Kidney epithelial cell (primary cell): ENCODE data around the gene TMEM208. TPM values are rescaled to one million over a fixed set of nuclear protein-coding genes. Genes with fewer than 3 reads are reported as not detected.

Source experiments
- DNase-seq: peaks from one replicate; pipeline ENCODE4 v3.0.0-alpha.2; 2010; ENCODE audit warnings: low read depth
- H3K27me3 ChIP-seq: 2 replicates; pipeline ENCODE4 v1.6.0; 2011; ENCODE audit warnings: low read length; ENCODE audit not compliant: control insufficient read depth, insufficient read depth
- H3K36me3 ChIP-seq: 2 replicates; pipeline ENCODE4 v1.5.1; 2011; ENCODE audit warnings: low read length; ENCODE audit not compliant: control insufficient read depth, insufficient read depth
- H3K4me3 ChIP-seq: 2 replicates; pipeline ENCODE4 v1.5.1; 2011; ENCODE audit warnings: low read depth, mild to moderate bottlenecking, control low read depth, low read length
- total RNA-seq: library from RNA; depleted of rRNA; stranded (reverse); fragments of >200 nt; gene quantifications from 2 replicates; pipeline ENCODE4 v1.2.3, GENCODE V29; 2015
- TF ChIP-seq, protein P1 (sequence below): IDR thresholded peaks from 2 replicates; pipeline ENCODE4 v1.5.1; 2011; ENCODE audit warnings: mild to moderate bottlenecking, moderate library complexity, low read length, control low read depth, inconsistent platforms; ENCODE audit not compliant: insufficient read depth, poor library complexity, severe bottlenecking

Gene TMEM208
- total RNA-seq, 1 donor from 2014 or later, result 59.3 TPM

DNA sequence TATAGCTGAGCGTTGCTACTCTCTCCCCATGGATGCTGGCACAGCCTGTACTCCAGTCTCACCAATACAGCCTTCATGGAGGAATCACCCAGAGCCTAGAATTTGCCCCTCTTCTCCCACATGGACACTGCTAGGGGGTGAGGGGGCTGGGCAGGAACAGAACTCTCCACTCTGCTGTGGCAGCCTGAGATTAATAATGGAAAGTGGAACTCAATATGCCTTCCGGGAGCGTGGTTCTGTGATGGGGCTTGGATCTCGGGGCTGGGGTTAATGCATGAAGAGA is 23.1 kb downstream of the TMEM208 start:
- TF ChIP-seq, protein P1, sequence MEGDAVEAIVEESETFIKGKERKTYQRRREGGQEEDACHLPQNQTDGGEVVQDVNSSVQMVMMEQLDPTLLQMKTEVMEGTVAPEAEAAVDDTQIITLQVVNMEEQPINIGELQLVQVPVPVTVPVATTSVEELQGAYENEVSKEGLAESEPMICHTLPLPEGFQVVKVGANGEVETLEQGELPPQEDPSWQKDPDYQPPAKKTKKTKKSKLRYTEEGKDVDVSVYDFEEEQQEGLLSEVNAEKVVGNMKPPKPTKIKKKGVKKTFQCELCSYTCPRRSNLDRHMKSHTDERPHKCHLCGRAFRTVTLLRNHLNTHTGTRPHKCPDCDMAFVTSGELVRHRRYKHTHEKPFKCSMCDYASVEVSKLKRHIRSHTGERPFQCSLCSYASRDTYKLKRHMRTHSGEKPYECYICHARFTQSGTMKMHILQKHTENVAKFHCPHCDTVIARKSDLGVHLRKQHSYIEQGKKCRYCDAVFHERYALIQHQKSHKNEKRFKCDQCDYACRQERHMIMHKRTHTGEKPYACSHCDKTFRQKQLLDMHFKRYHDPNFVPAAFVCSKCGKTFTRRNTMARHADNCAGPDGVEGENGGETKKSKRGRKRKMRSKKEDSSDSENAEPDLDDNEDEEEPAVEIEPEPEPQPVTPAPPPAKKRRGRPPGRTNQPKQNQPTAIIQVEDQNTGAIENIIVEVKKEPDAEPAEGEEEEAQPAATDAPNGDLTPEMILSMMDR, result no peak
- no peak overlapping the region for H3K4me3 ChIP-seq
- no peak for DNase-seq
- no peaks in the 10 kb centered on the region for H3K36me3 ChIP-seq
- peaks cover 14% of the 10 kb centered on the region for H3K27me3 ChIP-seq

DNA sequence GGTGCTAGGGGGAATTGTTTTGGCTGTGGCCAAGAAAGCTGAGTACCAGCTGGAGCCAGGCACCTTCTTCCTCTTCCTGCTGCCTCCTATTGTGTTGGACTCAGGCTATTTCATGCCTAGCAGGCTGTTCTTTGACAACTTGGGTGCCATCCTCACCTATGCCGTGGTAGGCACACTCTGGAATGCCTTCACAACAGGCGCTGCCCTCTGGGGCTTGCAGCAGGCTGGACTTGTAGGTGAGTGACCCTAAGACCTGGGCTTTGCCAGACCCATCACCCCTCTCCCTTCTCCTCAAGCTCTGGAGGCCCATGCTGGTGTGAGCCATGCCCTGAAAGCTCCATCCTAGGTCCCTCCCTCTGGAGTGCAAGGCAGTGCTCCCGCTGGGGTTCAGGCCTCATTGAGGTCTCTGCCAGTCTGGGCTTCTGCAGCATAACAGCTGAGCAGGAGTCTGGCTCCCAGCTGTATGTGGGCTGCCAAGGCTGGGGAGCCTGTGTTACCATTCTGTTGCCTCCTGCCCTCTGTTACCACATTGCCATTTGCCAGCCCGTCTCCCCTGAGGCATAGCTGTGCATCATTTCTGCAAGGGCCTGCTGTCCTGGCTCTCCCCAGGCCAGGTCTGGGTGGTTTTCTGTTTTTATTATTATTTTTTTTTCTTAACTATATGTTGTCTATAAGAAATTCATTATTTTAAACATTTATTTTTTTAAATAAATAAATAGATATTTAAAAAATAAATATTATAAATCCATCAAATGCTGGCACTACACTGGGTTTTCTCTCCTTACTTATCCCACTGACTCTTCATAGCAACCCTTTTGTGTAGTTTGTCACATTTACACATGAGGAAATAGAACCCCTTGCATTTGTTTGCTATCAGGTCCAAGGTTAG is 25.9 kb downstream of the TMEM208 start:
- H3K4me3 ChIP-seq, result no peak overlapping the region
- TF ChIP-seq, protein P1, result no peak
- peaks cover 14% of the 10 kb centered on the region for H3K27me3 ChIP-seq
- no peaks in the 10 kb centered on the region for H3K36me3 ChIP-seq
- no peak for DNase-seq

DNA sequence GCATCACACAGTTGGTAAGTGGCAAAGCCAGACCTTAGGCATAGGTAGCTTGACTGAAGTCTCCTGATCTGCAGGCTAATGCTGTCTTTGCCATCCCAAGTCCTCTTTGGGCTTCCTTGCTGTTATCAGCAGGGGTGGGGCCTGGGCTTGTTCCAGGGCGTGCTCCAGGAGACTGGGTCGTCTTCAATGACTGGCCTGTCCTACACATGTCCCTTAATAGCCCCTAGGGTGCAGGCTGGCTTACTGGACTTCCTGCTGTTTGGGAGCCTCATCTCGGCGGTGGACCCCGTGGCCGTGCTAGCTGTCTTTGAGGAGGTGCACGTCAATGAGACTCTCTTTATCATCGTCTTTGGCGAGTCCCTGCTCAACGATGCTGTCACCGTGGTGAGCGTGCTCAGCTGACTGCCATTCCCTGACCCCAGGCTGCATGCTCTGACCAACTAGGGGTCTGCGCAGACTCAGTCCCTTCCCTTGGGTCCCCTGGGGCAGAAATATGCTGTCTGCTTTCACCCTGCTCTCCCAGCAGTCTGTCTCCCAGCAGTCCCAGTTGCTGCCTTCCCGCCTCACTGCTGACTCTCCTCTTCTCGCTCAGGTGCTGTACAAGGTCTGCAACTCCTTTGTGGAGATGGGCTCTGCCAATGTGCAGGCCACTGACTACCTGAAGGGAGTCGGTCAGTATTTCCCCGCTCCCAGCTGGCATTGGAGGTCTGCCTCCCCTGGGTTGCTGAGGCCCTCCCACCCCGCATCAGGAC is 28.0 kb downstream of the TMEM208 start:
- TF ChIP-seq, protein P1, result no peak
- Histone ChIP-seq H3K27me3 (peaks cover 3% of the 10 kb centered on the region), H3K36me3 (no peaks in the 10 kb centered on the region), H3K4me3 (no peak overlapping the region)
- no peak for DNase-seq

DNA sequence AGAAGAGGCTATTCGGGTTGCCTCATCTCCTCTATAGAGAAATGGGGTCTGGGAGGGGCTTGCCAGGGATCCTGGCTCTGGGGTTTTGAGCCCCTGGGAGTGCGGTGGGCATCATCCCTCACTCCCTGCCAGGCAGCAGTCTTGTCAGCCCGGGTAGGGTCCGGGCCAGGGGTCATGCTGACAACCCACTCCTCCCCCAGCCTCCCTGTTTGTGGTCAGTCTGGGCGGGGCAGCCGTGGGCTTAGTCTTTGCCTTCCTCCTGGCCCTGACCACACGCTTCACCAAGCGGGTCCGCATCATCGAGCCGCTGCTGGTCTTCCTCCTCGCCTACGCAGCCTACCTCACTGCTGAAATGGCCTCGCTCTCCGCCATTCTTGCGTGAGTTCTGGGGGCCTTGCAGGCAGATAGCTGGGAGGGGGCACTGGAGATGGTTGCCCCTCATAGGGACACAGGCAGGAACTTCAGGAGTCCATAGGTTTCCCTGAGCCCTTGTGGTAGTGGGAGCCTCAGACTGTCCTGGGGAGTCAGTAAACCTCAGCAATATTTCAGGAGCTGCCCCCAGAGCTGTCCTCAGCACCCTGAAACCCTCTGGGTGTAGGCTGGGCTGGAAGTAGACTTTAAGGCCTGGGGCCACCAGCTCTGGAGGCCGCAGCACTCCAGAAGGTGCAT is 28.8 kb downstream of the TMEM208 start:
- Histone ChIP-seq H3K27me3 (no peaks in the 10 kb centered on the region), H3K4me3 (no peak overlapping the region), H3K36me3 (no peaks in the 10 kb centered on the region)
- TF ChIP-seq, protein P1, result no peak
- no peak for DNase-seq

DNA sequence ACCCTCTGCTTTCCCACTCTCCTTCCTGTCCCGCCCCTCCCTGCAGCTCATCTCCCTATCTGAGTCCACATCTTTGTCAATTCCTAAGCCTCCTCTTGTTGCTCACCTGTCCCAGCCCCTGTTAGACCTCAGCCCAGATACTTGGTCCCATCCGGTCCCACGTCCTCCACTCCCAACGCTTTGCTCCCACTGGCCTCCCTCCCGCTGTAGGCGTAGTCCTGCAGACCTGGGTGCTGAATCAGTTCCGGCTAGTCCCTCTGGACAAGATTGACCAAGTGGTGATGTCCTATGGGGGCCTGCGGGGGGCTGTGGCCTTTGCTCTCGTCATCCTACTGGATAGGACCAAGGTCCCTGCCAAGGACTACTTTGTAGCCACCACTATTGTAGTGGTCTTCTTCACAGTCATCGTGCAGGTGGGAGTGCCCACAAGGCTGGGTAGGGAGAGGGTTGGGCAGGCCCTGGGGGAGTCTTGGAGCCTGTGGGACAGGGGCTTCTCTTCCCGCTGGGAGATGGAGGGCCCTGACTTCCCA is 29.8 kb downstream of the TMEM208 start:
- no peak overlapping the region for H3K4me3 ChIP-seq
- H3K27me3 ChIP-seq, result no peaks in the 10 kb centered on the region
- TF ChIP-seq, protein P1, result no peak
- no peak for DNase-seq
- H3K36me3 ChIP-seq, result no peaks in the 10 kb centered on the region
